Activated T-helper 1 cell treated with Interleukin-2 at 50 U/mL for 16 hours (primary cell): ENCODE measurements around the gene MRPS10.
"Not testable (repeated sequence)": the region's sequence is repeated elsewhere in the genome, so short reads cannot be mapped to it uniquely, and the experiment has no call there.

Experiments used
- DNase-seq: peaks from one replicate; pipeline ENCODE4 v3.0.0-alpha.2; 2020; ENCODE audit warnings: low read depth

MRPS10 gene

DNA sequence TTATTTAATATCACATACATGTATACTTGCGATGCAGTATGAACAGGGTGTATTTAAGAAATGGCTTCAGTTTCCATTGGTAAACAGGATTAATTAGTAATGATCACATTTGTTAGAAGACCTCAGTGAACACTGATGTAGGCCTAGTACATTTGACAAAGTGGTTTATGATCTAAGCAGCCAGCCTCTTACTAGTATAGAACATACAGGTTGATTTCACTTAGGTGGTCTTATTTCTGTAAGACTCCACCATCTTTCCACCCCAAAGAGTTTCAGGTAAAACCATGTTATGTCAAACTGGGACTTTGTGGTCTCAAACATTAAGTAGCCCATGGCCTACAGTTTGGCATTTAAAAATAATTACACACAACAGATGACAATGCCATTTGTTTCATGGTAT is 20.2 kb upstream of the MRPS10 start:
- no peak for DNase-seq

DNA sequence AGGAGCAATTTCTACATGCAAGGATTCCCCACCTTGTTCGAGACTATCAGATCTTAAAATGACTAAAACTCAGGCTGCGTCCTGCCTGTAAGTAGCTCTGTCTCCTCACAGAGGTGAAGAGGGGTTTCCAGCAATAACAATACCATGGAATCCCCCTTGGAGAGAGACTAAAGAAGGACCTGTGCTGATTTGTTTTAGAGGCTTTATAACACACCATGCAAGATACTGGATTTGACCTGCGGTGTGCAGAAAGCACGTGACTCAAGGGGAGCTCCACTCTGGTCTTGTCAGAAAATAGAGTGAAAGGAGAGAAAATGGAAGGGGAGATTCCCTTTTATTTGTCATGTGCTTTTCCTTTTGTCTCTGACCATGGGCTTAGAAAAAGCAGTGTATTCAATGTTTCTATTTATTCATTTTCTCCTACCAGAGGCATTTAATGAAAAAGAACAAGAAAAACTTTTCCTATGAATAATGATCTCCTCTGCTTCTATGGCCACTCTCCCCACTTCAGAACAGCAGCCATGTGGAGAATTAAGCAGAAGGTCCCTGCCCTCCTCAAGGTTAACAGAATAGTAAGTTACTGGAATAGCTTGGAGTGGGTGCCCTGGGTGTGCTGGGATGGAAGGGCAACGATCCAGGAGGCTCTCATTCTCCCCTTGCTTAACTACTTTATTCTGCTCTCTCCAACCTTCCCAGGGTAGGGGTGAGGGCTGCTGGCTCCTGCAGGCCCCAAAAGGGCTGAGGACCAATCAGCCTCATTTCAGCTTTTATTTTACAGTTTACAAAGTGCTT is 19.2 kb upstream of the MRPS10 start:
- DNase-seq = no peak

DNA sequence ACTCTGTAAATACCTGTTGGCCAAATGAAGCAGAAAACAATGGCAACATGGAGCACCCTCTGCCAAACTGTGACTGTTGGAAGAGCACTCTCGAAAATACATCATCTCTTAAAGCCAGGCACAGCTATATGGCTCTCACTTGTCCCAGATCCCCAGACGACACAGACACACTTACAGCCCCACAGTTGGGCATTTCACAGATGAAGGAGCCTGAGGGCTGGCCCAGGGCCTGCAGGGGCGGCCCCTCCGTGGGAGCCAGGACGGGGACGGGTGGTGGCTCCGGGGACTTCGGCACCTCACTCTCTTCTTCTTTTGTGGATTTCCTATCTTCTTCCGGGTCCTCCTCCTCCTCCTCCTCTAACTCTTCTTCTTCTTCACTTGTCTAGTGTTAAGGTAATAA is 18.4 kb upstream of the MRPS10 start:
- no peak for DNase-seq

GRCh38 chr6:42232035-42232434 is 14.4 kb upstream of the MRPS10 start:
- DNase-seq = no peak

DNA sequence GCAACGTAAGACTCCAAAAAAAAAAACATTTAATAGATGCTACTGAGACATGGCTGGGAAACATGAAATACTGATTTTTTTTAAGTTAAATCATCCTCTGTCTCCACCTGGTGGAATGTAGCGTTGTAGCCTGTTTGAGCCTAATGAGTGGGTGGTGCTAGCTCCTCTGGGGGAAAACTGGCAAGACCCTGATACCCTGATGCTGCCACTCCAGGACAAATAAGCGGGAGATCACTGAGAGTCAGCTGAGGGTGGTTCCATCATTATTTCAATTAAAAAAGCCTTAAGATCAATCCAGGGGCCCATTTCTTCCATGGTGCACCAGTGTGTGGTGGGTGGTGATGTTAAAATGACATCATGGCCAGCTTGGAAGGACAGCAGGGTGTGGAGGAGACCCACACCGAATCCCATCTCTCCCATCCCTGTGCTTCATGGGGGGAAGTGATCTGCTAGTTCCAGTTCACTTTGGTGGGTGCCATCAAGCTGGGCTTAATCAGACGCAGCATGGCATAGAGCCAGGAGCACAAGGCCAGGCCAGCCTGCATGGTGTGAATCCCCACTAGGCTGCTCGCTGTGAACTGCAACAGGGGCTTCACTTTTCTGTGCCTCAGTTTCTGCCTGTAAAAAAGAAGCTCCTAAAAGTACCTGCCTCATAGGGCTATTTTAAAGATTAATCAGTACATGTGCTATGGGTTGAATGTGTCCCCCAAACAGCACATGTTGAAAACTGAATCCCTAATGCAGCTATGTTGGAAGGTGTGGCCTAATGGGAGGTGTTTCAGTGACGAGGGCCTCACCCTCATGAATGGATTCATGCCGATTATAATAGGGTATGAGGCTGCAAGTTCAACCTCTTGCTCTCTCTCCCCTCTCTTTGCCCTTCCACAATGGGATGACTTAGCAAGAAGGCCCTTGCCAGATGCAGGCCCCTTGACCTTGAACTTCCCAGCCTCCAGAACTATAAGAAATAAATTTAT is 13.0 kb upstream of the MRPS10 start:
- DNase-seq = no peak

DNA sequence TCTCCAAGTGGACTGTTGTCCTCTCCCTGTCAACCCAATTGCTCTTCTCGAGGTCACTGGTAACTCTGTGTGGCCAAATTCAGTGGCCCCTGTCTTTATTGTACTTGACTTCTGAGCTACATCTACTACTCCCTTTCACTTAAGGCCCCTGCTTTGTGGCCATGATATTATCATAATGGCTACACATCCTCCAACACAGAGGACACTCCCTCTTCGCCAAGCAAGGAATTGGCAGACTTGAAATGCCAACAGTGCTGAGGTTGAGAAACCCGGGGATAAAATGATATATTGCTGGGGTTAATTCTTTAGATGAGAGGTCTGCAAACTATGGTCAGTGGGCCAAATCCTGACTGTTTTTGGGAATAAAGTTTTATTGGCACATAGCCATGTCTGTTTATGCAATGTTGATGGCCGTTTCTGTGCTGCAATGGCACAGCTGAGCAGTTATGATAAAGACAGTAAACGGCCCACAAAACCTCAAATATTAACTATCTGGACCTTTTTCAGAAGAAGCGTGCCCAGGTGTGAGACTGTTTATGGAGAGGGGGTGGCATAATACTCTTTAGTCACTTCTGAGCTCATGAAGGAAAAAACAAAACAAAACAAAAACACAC is 12.0 kb upstream of the MRPS10 start:
- no peak for DNase-seq

- DNase-seq = no peak
These were observed 10.6 kb upstream of the MRPS10 start for GRCh38 chr6:42228305-42228704.

- no peak for DNase-seq
These were observed 9.7 kb upstream of the MRPS10 start for GRCh38 chr6:42227173-42227850.

DNA sequence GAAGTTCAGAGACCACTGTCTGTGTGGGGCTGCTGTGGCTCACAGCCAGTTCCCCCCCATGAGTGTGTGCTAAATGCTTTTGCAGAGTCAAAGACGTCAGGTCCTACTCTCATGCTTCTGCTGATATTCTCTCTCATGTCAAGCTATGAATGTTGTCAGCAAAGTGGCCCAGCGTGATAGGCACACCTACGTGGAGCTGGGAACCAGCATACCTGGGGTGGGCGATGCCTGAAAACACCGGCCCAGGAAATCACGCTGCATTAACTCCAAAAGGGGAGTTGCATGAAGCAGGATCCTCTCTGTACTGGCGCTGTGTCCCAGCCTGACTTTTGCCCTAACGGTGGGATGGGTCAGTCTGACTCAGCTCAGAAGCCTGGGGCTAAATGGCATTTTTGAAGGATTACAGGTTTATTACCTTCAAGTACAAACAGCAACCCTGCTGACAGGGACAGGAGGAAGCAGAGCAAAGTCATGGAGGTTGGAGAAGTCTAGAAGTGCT is 9.0 kb upstream of the MRPS10 start:
- no peak for DNase-seq

GRCh38 chr6:42226161-42226611 is 8.5 kb upstream of the MRPS10 start:
- no peak for DNase-seq

DNA sequence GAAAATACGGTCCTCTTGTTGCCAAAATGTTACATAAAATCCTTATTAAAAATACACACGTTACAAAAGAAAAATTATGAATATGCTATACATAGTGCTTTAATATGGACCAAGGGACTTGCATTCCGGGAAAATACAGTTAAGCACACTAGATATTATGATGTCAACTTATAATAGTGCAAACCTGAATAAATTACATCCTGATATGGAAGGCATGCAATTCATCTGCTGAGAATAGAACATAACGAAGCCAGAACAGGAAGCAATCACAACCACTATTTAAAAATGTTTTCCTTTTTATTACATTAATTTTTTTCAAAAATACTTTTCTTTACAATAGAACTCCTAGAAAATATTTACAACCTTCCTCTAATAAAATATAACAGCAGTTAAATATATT is 7.8 kb upstream of the MRPS10 start:
- DNase-seq = no peak

DNA sequence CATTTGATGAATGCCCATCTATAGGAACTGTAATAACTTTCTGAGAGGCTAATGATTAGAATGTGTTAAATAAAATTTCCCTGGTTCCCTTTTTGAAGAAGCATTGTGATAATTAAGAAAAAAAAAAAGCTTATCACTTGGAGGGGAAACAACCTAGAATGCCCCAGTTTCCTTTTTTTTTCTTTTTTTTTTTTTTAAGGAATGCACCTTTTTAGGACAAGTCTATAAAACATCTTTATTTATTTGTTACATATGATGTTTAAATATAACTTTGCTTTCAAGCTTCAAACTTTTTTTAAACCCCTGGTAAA is 7.3 kb upstream of the MRPS10 start:
- DNase-seq = no peak

DNA sequence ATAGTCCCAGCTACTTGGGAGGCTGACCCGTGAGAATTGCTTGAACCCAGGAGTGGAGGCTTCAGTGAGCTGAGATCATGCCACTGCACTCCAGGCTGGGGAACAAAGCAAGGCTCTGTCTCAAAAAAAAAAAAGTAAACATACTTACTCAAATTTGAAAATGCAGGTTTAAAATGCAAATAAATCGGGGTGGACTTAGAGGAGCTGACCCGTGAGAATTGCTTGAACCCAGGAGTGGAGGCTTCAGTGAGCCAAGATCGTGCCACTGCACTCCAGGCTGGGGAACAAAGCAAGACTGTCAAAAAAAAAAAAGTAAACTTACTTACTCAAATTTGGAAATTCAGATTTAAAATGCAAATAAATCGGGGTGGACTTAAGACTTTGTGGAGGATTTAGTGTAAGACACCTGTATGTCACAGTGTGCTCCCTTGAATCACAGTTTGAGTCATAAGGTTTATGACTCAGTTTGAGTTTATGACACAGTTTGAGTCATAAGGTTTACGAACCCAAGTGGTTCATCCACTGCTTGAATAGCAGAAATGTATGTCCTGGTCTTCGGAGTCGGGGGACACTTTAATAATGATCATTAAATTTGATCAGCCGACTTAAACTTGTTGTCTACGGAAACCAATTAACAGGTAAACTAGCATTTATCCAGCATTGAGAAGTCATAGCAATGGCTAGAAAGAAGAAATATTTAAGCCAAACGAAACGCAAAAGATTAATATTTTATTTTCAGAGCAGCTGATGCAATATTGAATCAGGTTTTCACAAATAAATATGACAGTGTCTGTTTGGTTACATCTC is 6.8 kb upstream of the MRPS10 start:
- DNase-seq = no peak

DNA sequence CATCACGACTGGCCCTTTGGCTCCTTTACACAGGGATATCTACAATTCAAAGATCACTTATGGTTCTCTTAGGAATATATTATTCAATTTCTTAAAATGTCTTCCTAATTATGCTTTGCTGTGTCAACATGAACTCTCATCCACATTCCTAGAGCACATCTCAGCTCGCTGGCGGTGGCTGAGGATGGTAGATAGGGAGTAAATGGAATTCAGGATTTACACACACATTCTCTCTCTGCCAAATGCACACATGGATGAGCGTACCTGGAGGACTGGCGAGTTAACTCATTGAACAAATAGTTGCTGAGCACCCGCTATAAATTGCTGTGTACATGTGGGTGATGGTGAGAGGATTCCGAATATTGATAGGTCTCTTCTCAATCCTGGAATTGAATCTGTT is 4.8 kb upstream of the MRPS10 start:
- no peak for DNase-seq

GRCh38 chr6:42221546-42221945 is 3.9 kb upstream of the MRPS10 start:
- no peak for DNase-seq

DNA sequence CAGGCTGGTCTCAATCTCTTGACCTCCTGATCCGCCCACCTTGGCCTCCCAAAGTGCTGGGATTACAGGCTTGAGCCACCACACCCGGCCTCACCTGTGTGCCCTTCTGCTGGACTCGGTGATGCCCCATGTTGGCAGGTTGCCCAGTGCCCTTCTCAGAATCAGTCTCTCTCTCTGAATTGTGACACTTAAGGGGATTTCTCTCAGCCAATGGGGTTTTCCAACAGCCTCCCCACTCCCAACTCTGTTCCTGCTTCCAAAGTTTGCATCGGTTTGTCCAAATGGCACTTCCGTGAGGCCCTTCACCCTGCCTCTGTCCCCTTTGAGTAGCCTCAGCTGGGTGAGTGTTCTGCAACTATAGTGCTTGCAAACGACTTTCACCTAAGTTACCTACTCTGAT is 3.1 kb upstream of the MRPS10 start:
- DNase-seq = no peak

DNA sequence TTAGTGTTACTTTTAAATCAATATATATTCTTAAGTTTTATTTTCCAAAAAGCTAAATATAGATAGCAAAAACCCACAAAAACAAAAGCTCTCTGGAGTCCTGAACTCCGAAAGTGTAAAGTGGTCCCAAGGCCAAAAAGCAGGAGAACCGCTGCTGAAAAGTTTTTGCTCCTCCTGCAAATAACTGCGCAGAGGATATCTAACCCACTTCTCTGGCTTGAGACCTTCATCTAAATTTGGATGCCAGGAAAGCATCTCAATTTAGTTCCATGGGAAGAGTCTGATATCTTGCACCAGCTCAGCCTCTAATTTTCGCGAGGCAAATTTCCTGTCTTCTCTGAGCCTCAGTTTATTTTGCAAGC is 523 bp downstream of the MRPS10 start:
- no peak for DNase-seq

DNA sequence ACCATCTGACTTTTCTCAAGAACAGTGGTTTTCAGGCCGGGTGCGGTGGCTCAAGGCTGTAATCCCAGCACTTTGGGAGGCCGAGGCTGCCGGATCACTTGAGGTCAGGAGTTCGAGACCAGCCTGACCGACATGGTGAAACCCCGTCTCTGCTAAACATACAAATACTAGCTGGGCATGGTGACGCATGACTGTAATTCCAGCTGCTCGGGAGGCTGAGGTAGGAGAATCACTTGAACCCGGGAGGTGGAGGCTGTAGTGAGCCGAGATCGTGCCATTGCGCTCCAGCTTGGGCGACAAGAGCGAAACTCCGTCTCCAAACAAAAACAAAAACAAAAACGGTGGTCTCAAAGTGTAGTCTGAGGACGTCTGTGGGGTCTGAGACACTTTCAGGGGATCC is 1.2 kb downstream of the MRPS10 start:
- DNase-seq = not testable (repeated sequence)

- DNase-seq = no peak
These were observed 5.2 kb downstream of the MRPS10 start for GRCh38 chr6:42212442-42212841.

- DNase-seq = no peak
These were observed 5.9 kb downstream of the MRPS10 start for GRCh38 chr6:42211726-42212125.

DNA sequence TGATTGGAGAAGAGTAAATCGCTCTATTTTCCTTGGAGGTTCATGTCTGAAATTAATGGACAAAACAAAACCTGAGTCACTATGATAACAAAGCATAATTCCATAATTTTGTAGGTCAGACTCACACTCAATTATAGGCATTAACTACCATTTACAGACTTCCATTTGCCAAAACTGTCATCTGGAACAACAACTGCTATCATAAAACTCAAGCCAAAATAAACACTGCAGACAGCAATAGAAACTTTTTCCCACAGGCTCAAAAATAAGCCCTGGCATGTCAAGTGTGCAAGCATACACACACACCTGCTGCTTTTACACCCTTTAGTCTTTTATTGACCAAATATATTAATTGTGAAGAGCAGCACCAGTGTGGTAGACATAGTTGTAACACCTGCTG is 7.1 kb downstream of the MRPS10 start:
- no peak for DNase-seq
